Measurements from ENCODE around the gene GYPC.
"Not testable (repeated sequence)": the region's sequence is repeated elsewhere in the genome, so short reads cannot be mapped to it uniquely, and the experiment has no call there.

The GYPC gene

DNA sequence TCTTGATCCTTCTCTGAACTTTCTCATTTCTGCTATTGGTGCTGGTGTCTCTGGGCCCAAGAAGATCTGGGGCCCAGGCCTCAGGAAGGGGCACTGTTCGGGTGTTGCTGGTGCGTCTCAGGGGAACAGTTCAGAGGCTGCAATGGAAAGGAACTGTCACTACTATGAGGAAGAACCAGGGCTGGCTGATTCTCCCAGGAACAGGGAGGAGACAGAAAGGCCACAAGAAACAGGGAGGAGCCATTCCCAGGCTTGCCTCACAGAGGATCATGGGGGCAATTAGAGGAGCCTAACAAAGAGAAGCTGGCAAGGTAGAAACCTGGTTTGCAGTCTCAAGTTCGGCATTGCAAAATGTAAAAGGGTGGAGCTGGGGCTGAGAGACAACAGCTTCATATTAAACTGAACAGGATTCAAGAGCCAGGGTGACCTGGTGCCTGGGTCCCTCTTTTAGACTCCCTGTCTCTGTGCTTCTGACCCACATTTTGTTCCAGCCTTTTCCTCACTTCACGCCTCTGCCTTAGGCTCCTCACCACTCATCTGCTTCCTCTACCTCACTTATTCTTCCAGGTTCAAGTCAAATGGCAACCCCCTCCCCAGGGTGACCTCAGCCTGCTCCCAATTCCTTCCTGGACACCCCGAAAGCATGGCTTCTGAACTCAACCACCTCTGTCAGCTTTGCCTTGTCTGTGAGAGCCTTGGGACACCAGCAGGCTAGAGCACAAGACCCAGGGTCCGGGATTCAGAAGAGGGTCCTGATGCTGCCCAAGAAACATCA is 58.4 kb downstream of the GYPC start:
- H3K4me3 ChIP-seq (ENCODE audit: low read depth in 1 of 2, low read length in 2 of 2), result no peak overlapping the region
- no peaks in the 10 kb centered on the region for H3K36me3 ChIP-seq (ENCODE audit: control insufficient read depth in 1 of 2, insufficient read depth in 2 of 2, low read length in 2 of 2)
- no peaks in the 10 kb centered on the region for H3K27me3 ChIP-seq (ENCODE audit: control insufficient read depth in 1 of 2, insufficient read depth in 2 of 2, low read length in 2 of 2)
- no peaks in the 10 kb centered on the region for H3K4me1 ChIP-seq (ENCODE audit: control insufficient read depth in 1 of 2, insufficient read depth in 2 of 2, low read length in 2 of 2)
- H3K9ac ChIP-seq (ENCODE audit: low read depth in 1 of 2, low read length in 2 of 2), result no peak overlapping the region
- H3K9me3 ChIP-seq (ENCODE audit: control insufficient read depth in 1 of 2, low read length in 2 of 2), result no peaks in the 10 kb centered on the region
- no peak overlapping the region for H3K27ac ChIP-seq (ENCODE audit: low read depth, low read length)

DNA sequence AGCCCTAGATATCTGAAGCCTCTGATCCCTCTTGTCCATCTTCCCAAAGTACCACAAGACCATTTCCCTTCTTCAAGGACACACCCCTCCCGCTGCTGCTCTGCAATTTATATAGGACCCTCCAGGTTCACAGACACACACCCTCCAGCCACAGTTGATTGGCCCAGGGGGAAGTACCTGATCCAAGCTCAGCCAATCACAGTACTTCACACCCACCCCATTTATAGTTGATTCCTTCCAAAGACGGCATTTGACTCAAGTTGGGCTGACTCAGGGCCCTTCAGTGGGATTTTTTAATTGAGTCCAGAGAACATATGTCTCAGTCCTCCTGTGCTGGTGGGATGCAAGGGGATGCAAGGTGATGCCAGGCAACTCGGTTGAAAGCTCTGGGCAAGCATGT is 59.2 kb downstream of the GYPC start:
- no peak overlapping the region for H3K27ac ChIP-seq (ENCODE audit: low read depth, low read length)
- no peak overlapping the region for H3K9ac ChIP-seq (ENCODE audit: low read depth in 1 of 2, low read length in 2 of 2)
- H3K27me3 ChIP-seq (ENCODE audit: control insufficient read depth in 1 of 2, insufficient read depth in 2 of 2, low read length in 2 of 2), result no peaks in the 10 kb centered on the region
- no peak overlapping the region for H3K4me3 ChIP-seq (ENCODE audit: low read depth in 1 of 2, low read length in 2 of 2)
- no peaks in the 10 kb centered on the region for H3K36me3 ChIP-seq (ENCODE audit: control insufficient read depth in 1 of 2, insufficient read depth in 2 of 2, low read length in 2 of 2)
- no peaks in the 10 kb centered on the region for H3K4me1 ChIP-seq (ENCODE audit: control insufficient read depth in 1 of 2, insufficient read depth in 2 of 2, low read length in 2 of 2)
- no peaks in the 10 kb centered on the region for H3K9me3 ChIP-seq (ENCODE audit: control insufficient read depth in 1 of 2, low read length in 2 of 2)

DNA sequence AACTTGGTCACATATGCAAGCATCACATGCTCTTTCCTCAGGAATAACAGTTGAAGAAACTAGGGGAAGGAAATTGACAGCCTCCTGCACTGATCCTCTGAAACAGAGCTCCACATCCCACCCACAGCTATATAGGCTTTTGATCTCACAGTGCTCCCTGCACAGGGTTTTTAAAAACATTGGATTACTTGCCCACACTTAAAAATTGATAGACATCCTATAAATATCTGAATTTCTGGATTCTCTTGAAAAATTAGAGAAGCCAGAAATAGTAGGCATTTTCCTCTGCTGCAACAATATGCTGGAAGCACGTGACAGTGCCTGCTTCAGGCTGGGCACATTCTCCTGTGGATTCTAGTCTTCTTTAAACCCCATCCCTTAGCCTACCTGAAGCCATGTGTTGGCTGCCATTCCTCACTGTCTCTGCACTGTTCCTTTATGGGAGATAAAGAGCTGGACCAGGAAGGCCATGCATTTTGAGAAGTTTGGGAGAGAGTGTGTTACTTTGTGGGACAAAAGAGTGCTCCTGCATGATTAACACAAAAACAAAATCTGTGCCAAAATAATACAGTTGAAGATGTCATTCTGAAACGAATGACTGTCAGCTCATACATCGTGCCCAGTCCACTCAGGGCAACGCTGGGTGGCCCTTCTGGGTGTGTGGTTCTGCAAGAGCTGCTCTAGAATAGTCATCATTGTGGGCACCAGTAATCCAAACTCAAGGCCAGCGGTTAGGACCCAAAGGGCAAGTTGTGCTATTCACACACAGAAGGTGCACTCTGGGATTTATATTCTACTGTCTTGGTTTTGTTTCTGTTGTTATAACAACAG is 59.8 kb downstream of the GYPC start:
- Histone ChIP-seq H3K9me3 (ENCODE audit: control insufficient read depth in 1 of 2, low read length in 2 of 2) (no peaks in the 10 kb centered on the region), H3K27ac (ENCODE audit: low read depth, low read length) (no peak overlapping the region), H3K36me3 (ENCODE audit: control insufficient read depth in 1 of 2, insufficient read depth in 2 of 2, low read length in 2 of 2) (no peaks in the 10 kb centered on the region), H3K4me1 (ENCODE audit: control insufficient read depth in 1 of 2, insufficient read depth in 2 of 2, low read length in 2 of 2) (no peaks in the 10 kb centered on the region), H3K27me3 (ENCODE audit: control insufficient read depth in 1 of 2, insufficient read depth in 2 of 2, low read length in 2 of 2) (no peaks in the 10 kb centered on the region), H3K9ac (ENCODE audit: low read depth in 1 of 2, low read length in 2 of 2) (no peak overlapping the region), H3K4me3 (ENCODE audit: low read depth in 1 of 2, low read length in 2 of 2) (no peak overlapping the region)

- H3K4me1 ChIP-seq (ENCODE audit: control insufficient read depth in 1 of 2, insufficient read depth in 2 of 2, low read length in 2 of 2); H3K27me3 ChIP-seq (ENCODE audit: control insufficient read depth in 1 of 2, insufficient read depth in 2 of 2, low read length in 2 of 2); H3K36me3 ChIP-seq (ENCODE audit: control insufficient read depth in 1 of 2, insufficient read depth in 2 of 2, low read length in 2 of 2); H3K4me3 ChIP-seq (ENCODE audit: low read depth in 1 of 2, low read length in 2 of 2); H3K27ac ChIP-seq (ENCODE audit: low read depth, low read length); H3K9me3 ChIP-seq (ENCODE audit: control insufficient read depth in 1 of 2, low read length in 2 of 2); H3K9ac ChIP-seq (ENCODE audit: low read depth in 1 of 2, low read length in 2 of 2): not testable (repeated sequence)
These were observed 61.3 kb downstream of the GYPC start for GRCh38 chr2:126717277-126717676.

DNA sequence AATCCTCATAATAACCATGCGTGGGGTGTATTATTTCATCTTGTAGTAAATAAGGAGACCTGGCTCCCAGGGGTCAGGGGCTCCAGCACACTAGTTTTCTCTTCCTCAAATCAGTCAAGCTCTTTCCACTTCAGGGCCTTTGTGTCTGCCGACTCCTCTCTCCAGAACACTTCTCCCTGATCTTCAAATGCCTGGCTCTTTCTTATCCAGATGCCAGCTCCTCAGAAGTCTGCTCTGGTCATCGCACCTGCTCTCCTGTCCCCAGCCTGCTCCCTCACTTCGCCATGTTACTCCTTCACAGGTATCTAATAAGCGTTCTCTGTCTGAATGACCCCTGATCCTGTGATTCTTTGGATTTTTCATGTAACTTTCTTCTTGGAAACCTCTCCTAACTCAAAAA is 62.0 kb downstream of the GYPC start:
- Histone ChIP-seq H3K9me3 (ENCODE audit: control insufficient read depth in 1 of 2, low read length in 2 of 2) (no peaks in the 10 kb centered on the region), H3K27me3 (ENCODE audit: control insufficient read depth in 1 of 2, insufficient read depth in 2 of 2, low read length in 2 of 2) (no peaks in the 10 kb centered on the region), H3K4me1 (ENCODE audit: control insufficient read depth in 1 of 2, insufficient read depth in 2 of 2, low read length in 2 of 2) (no peaks in the 10 kb centered on the region), H3K36me3 (ENCODE audit: control insufficient read depth in 1 of 2, insufficient read depth in 2 of 2, low read length in 2 of 2) (no peaks in the 10 kb centered on the region), H3K4me3 (ENCODE audit: low read depth in 1 of 2, low read length in 2 of 2) (no peak overlapping the region), H3K9ac (ENCODE audit: low read depth in 1 of 2, low read length in 2 of 2) (no peak overlapping the region), H3K27ac (ENCODE audit: low read depth, low read length) (no peak overlapping the region)

GRCh38 chr2:126719191-126719832 is 63.4 kb downstream of the GYPC start:
- Histone ChIP-seq H3K36me3 (ENCODE audit: control insufficient read depth in 1 of 2, insufficient read depth in 2 of 2, low read length in 2 of 2) (no peaks in the 10 kb centered on the region), H3K4me3 (ENCODE audit: low read depth in 1 of 2, low read length in 2 of 2) (no peak overlapping the region), H3K9me3 (ENCODE audit: control insufficient read depth in 1 of 2, low read length in 2 of 2) (no peaks in the 10 kb centered on the region), H3K27ac (ENCODE audit: low read depth, low read length) (no peak overlapping the region), H3K9ac (ENCODE audit: low read depth in 1 of 2, low read length in 2 of 2) (no peak overlapping the region), H3K27me3 (ENCODE audit: control insufficient read depth in 1 of 2, insufficient read depth in 2 of 2, low read length in 2 of 2) (no peaks in the 10 kb centered on the region), H3K4me1 (ENCODE audit: control insufficient read depth in 1 of 2, insufficient read depth in 2 of 2, low read length in 2 of 2) (no peaks in the 10 kb centered on the region)

DNA sequence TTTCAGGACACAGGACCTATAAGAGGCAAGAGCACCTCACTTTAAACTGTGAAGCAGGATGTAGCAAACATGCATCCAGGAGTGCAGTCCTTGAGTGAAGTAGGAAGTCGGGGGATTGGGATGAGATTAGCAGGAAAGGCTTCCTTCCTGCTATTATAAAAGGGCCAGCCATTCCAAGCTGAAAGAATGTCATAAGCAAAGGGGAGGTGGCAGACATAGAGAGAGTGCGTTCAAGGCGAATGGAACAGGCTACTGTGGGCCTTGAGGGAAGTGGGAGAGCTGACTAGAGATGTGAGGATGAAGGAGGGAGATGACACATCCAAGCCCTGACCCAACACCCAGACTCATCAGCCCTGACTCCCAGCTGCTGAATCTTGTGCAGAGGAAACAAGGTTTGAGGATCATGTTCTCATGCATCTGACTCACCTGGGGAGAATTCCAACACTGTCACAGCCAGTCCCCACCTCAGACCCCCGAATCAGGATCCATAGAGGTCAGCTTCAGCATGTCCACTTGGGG is 63.9 kb downstream of the GYPC start:
- Histone ChIP-seq H3K27me3 (ENCODE audit: control insufficient read depth in 1 of 2, insufficient read depth in 2 of 2, low read length in 2 of 2) (no peaks in the 10 kb centered on the region), H3K36me3 (ENCODE audit: control insufficient read depth in 1 of 2, insufficient read depth in 2 of 2, low read length in 2 of 2) (no peaks in the 10 kb centered on the region), H3K4me1 (ENCODE audit: control insufficient read depth in 1 of 2, insufficient read depth in 2 of 2, low read length in 2 of 2) (no peaks in the 10 kb centered on the region), H3K4me3 (ENCODE audit: low read depth in 1 of 2, low read length in 2 of 2) (no peak overlapping the region), H3K9ac (ENCODE audit: low read depth in 1 of 2, low read length in 2 of 2) (no peak overlapping the region), H3K9me3 (ENCODE audit: control insufficient read depth in 1 of 2, low read length in 2 of 2) (no peaks in the 10 kb centered on the region), H3K27ac (ENCODE audit: low read depth, low read length) (no peak overlapping the region)

DNA sequence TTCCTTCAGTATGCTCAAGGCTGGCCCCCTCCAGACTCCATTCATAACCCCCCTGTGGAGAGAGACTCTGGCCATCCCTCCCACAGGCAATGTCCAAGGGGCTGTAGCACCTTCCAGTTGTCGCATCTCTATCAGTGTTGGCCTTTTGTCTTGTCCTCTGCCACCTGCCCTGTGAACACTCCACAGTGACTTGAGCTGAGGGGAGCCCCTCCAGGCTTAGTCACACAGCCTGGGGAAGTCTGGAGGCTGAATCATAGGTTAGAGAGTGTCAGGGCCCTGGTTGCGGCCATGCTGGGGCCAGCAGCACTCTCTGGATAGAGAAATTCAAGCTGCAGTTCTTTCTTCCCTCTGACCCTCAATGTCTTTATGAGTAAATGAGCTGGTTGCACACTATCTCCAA is 64.7 kb downstream of the GYPC start:
- H3K27ac ChIP-seq (ENCODE audit: low read depth, low read length), result no peak overlapping the region
- H3K4me1 ChIP-seq (ENCODE audit: control insufficient read depth in 1 of 2, insufficient read depth in 2 of 2, low read length in 2 of 2), result no peaks in the 10 kb centered on the region
- no peaks in the 10 kb centered on the region for H3K9me3 ChIP-seq (ENCODE audit: control insufficient read depth in 1 of 2, low read length in 2 of 2)
- no peak overlapping the region for H3K4me3 ChIP-seq (ENCODE audit: low read depth in 1 of 2, low read length in 2 of 2)
- no peak overlapping the region for H3K9ac ChIP-seq (ENCODE audit: low read depth in 1 of 2, low read length in 2 of 2)
- no peaks in the 10 kb centered on the region for H3K36me3 ChIP-seq (ENCODE audit: control insufficient read depth in 1 of 2, insufficient read depth in 2 of 2, low read length in 2 of 2)
- no peaks in the 10 kb centered on the region for H3K27me3 ChIP-seq (ENCODE audit: control insufficient read depth in 1 of 2, insufficient read depth in 2 of 2, low read length in 2 of 2)

- H3K27me3 ChIP-seq (ENCODE audit: control insufficient read depth in 1 of 2, insufficient read depth in 2 of 2, low read length in 2 of 2), result no peaks in the 10 kb centered on the region
- no peaks in the 10 kb centered on the region for H3K36me3 ChIP-seq (ENCODE audit: control insufficient read depth in 1 of 2, insufficient read depth in 2 of 2, low read length in 2 of 2)
- H3K9ac ChIP-seq (ENCODE audit: low read depth in 1 of 2, low read length in 2 of 2), result no peak overlapping the region
- H3K4me1 ChIP-seq (ENCODE audit: control insufficient read depth in 1 of 2, insufficient read depth in 2 of 2, low read length in 2 of 2), result no peaks in the 10 kb centered on the region
- no peak overlapping the region for H3K4me3 ChIP-seq (ENCODE audit: low read depth in 1 of 2, low read length in 2 of 2)
- H3K9me3 ChIP-seq (ENCODE audit: control insufficient read depth in 1 of 2, low read length in 2 of 2), result no peaks in the 10 kb centered on the region
- no peak overlapping the region for H3K27ac ChIP-seq (ENCODE audit: low read depth, low read length)
These were observed 66.1 kb downstream of the GYPC start for GRCh38 chr2:126722081-126722480.

DNA sequence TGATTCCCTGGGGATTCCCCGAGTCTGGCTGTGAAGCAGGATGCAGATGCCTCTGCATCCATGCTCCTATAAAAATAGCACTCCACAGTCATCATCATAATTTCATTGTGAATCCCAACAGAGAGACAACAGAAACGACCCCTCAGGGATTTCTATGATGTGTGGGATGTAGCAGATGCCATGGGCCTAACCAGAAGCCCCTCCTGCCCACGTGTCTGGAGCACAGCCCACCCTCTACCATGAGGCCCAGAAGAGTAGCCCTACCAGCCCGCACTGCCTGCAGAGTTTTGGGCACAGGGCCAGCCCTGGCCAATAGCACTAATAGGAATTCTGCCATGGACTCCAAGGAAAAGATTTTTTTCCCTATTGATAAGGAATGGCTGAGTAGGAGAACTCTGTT is 66.6 kb downstream of the GYPC start:
- no peaks in the 10 kb centered on the region for H3K36me3 ChIP-seq (ENCODE audit: control insufficient read depth in 1 of 2, insufficient read depth in 2 of 2, low read length in 2 of 2)
- H3K27me3 ChIP-seq (ENCODE audit: control insufficient read depth in 1 of 2, insufficient read depth in 2 of 2, low read length in 2 of 2), result no peaks in the 10 kb centered on the region
- no peaks in the 10 kb centered on the region for H3K4me1 ChIP-seq (ENCODE audit: control insufficient read depth in 1 of 2, insufficient read depth in 2 of 2, low read length in 2 of 2)
- no peak overlapping the region for H3K9ac ChIP-seq (ENCODE audit: low read depth in 1 of 2, low read length in 2 of 2)
- H3K27ac ChIP-seq (ENCODE audit: low read depth, low read length), result no peak overlapping the region
- H3K4me3 ChIP-seq (ENCODE audit: low read depth in 1 of 2, low read length in 2 of 2), result no peak overlapping the region
- no peaks in the 10 kb centered on the region for H3K9me3 ChIP-seq (ENCODE audit: control insufficient read depth in 1 of 2, low read length in 2 of 2)
